GM12892 (cell line): ENCODE data around the gene CRABP1.

ENCODE experiments used
- POLR2A ChIP-seq: IDR thresholded peaks from 2 replicates; pipeline ENCODE4 v1.6.1; 2011; ENCODE audit warnings: low read depth, low read length, control low read depth
- POLR2AphosphoS5 ChIP-seq: IDR thresholded peaks from 2 replicates; pipeline ENCODE4 v1.6.1; 2011; ENCODE audit warnings: low read depth, low read length, control low read depth
- TAF1 ChIP-seq: IDR thresholded peaks from 2 replicates; pipeline ENCODE4 v1.6.1; 2011; ENCODE audit warnings: low read depth, mild to moderate bottlenecking, control low read depth, low read length, borderline replicate concordance

DNA sequence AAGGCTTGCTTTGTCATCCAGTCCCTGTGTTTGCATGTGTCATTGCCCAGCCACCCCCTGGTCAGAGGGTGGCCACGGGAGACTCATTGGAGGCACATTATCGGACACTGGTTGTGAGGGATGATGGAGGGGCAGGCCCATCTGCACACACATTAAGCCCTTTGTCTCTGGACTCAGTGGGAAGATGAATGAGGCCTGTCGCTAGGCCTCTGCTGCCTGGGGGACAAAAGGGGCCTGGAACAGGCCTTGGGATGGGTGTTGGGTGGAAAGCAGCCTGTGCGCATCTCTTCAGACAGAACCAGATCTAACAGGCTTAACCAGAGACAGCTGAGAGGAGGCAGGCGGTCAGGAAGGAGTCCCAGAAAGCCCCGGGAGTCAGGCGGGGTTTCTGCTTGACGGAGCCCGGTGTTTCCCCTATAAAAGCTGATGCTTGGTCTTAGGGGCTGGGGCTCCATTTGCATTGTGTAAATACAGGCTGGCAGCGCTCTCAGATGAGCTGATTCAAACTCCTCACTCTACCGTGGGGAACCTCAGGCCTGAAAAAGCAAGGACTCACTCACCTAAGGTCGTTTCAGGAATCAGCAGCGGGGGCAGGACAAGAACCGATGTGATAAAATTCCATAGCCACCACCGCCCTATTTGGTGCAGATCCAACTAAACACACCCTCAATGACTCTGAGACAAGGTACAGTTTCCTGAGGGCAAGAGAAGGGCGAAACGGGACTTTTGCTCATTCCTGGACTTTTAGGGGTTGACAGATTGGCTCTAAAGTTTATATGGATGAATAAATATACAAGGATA is 23.7 kb upstream of the CRABP1 start:
- TF ChIP-seq POLR2A (no peak), POLR2AphosphoS5 (no peak), TAF1 (no peak)
